Measurements from ENCODE around the gene SLC26A1.

Gene SLC26A1

GRCh38 chr4:964346-965025, 28.7 kb downstream of the SLC26A1 start:
- no peak for DNase-seq (ENCODE audit: low read depth)

- DNase-seq (ENCODE audit: low read depth) = no peak
Measured at GRCh38 chr4:963276-964225, 29.7 kb downstream of the SLC26A1 start.

DNA sequence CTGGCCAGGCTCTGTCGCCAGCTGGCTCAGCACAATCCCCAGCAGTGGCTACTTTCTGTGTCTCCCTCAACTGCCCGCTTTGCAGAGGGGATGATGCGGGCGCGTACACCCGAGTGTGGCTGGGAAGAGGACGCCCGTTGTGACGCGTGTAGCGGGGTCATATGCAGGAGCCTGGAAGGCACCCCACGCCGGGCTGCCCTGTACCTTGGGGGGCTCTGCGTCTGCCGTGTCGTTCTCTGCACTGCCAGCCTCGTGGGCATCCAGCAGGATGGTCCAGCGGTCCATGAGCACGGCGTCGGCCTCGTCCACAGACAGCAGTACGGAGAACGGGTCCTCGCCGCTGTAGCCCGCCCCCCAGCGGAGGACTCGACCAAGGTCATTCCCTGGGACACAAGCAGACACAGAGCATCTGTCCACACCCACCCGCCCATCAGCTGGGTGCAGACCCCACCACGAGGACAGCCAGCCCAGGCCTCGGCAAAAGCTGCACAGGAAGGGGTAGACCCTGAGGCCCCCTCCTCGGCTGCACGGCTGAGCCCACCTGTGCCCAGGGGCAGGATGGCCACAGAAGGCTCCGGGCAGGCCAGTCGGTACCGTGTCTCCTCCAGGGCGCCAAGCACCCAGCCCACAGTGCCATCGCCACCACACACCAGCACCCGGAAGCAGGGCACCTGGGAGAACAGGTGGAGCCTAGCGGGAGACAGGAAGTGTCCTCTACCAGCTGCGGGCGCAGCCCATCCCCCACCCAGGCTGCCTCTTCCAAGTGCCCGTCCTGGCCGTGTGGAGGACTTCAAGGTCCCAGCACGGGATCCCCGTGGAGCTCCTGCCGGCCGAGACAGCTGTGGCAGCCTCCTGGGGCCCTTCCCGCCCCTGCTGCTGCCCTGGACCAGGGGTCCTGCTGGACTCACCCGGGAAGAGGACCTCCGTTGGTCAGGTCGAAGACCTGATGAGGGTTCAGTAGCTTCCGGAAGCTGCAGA, 30.7 kb downstream of the SLC26A1 start:
- no peak for DNase-seq (ENCODE audit: low read depth)

DNA sequence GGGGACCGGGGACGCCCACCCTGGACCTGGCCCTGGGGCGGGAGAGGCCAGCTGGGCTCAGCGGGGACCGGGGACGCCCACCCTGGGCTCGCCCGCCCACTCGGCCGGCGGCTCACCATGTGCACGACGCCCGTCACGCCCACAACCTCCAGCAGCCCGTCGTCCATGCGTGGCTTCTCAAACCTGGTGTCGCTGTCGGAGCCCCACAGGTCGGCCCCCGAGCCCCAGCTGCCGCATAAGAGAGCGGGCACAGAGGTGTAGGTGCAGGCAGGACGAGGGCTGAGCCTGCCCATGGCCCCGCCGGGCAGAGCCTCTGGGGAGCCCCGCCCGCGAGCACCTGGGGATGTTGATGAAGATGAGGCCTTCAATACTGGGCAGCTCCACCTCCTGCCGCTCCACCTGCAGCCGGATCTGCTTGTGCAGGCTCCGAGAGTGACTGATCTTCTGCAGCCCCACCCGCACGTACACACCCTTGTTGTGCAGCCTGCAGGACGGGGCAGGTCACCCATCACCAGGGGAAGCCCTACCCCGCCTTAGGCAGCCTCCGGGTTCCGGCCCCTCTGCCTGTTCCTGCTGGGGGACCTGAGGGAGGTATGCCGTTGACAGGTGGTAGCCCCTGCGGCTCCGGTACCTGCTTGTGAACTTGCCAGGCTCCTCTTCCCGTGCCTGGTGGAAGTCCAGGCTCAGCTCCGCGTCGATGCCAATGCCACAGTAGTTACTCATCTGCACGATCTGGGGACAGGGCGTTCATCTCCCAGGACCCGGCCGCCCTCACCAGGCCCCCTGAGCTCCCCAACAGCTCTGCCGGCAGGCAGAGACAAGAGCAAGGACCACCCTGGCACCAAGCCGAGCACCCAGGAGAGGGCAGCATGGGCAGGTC, 31.6 kb downstream of the SLC26A1 start:
- no peak for DNase-seq (ENCODE audit: low read depth)

DNA sequence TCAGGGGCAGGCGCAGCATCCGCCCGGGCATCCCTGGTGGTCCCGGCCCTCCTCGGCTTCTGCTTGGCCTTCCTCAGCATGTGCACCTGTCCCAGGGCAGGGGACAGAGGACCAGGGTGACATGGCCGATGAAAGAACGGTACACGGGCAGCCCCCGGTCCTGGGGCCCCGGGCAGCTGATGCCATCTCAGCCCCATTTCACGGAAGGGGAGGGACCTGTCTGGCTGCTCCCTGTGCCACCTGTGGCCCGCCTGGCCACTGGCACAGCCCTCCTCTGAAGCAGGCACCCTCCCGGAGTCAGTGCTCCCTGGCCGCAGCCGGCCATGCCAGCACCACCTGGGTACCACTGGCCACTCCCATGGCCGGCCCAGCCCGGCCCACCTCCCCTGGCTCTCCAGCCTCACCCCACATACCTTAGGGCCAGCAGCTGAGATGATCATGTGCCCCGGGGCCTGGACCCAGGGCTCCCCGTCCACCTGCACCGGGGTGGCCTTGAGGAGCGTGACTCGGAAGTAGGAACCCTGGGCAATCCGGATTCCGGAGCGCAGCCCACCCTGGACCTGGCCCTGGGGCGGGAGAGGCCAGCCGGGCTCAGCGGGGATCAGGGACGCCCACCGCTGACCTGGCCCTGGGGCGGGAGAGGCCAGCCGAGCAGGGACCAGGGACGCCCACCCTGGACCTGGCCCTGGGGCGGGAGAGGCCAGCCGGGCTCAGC, 32.4 kb downstream of the SLC26A1 start:
- DNase-seq (ENCODE audit: low read depth) = no peak

DNA sequence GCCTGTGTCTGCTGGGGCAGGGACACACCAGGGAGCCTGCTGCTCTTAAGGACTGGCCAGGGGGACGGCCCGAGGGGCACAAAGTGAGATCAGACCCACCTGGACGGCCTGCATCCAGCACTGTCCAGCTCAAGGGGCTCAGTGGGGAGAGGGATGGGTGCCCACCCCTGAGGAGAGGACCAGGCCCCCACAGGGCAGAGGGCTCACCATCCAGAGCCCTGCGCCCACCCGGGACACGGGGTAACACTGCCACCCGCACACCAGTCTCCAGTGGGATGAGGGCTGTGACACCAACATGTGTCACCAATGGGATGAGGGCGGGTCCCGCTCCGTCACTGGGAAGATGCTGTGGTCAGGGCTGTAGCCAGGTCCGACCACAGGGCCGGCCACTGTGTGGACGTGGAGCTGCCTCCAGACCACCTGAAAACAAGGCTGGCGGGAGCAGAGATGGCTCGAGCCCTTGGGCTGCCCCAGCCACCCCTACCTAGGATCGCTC, 33.0 kb downstream of the SLC26A1 start:
- DNase-seq (ENCODE audit: low read depth) = no peak

DNA sequence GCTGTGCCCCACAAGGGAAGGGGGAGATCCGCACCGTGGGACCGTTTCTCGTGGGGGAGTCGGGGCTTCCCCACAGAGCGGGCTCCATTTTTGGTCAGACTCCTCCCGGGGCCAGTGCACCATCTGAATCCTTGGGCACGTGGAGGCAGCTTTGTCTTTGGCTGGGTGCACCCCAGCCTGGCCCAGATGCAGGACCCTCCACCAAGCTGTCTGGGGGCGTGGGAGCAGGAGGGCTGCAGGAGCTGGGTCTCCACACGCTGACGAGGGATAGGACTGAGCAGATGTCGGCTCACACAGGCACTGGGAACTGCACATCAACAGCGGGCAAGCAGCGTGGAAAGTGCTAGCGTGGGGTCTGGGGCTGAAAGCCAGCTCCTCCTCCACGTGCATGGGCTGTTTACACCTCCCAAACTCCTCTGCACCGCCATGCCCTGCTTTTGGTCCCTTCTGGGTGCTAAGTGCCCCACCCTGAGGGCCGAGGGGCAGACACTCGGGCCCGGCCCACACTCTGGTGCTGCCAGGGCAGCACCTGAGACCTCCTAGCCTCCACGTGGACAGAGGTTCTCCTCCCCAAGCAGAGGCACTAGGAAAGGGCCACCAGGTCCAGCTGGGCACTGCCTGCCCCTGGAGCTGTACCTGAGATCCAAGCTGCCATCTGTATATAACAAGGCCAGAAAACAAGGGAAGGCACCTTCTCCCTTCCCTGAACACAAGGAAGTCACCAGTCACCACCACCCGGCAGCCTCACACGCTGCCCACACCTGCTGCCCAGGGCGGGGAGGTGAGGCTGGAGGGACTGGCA, 33.7 kb downstream of the SLC26A1 start:
- no peak for DNase-seq (ENCODE audit: low read depth)

DNA sequence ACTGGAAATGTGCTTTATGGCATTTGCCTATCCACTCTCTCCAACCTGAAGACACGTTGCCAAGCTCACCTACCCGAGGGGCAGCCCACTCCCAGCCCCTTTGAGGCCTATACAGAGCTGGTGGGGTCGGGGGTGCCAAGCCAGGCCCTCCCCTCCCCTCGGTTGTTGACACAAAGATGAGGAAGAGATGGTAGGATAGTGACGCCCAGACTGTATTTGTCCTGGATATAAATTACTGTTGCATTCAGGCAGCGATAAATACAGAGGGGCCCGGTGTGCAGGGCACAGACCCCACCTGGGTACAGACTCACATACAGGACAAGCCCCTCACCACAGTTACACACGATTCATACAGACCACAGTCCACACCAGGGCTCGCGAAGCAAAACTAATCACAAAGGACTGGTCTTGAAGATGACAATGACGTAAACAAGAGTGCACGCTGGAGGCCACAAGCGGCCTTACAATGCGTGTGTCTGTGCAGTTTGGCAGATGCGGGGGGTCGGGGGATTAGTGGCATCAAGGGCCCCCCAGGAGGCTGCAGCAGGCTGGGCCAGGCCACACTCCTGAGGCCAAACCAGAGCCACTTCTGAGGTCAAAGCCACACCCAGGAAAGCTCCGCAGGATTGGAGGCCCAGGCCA, 34.4 kb downstream of the SLC26A1 start:
- no peak for DNase-seq (ENCODE audit: low read depth)

GRCh38 chr4:958314-958665, 34.9 kb downstream of the SLC26A1 start:
- no peak for DNase-seq (ENCODE audit: low read depth)

DNA sequence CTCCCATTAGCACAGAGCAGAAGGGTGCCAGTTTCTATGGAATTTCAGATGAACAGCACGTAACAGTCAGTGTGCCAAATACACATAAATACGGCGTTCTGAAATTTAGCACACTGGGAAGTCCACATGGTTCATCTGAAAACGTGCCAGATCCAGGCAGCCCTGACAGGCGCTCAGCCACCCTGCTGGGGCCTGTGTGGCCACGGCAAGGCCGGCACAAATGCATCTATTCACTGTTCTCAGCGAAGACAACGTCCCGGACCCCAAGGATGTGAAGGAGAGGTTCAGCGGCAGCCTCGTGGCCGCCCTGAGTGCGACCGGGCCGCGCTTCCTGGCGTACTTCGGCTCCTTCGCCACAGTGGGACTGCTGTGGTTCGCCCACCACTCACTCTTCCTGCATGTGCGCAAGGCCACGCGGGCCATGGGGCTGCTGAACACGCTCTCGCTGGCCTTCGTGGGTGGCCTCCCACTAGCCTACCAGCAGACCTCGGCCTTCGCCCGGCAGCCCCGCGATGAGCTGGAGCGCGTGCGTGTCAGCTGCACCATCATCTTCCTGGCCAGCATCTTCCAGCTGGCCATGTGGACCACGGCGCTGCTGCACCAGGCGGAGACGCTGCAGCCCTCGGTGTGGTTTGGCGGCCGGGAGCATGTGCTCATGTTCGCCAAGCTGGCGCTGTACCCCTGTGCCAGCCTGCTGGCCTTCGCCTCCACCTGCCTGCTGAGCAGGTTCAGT, 35.5 kb downstream of the SLC26A1 start:
- DNase-seq (ENCODE audit: low read depth) = no peak

GRCh38 chr4:957231-957580, 36.0 kb downstream of the SLC26A1 start:
- no peak for DNase-seq (ENCODE audit: low read depth)

DNA sequence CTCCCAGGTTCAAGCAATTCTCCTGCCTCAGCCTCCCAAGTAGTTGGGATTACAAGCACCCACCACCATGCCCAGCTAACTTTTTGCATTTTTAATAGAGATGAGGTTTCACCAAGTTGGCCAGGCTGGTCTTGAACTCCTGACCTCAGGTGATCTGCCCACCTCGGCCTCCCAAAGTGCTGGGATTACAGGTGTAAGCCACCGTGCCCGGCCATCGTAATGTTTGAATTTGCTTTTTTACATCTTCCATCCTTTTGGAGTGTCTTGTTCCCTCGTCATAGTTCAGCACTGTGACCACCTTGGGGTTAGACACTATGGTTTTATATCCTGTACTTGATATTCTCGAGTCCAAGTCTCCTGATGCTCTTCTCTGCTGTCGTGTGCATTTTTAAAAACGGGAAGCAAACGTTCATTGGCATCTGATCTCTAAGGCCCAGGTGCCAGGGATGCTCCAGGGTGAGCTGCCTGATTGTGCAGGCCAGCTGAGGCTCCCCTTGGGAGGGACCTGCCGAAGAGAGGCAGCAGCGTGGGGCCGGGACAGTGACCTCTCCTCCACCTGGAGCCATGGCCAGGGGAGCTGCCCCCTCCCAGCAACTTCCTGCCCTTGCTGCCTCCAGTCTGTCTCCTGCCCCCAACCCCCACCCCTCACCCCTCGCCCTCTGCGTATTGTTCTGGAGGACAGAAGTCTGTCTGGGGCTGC, 36.5 kb downstream of the SLC26A1 start:
- DNase-seq (ENCODE audit: low read depth) = no peak

DNA sequence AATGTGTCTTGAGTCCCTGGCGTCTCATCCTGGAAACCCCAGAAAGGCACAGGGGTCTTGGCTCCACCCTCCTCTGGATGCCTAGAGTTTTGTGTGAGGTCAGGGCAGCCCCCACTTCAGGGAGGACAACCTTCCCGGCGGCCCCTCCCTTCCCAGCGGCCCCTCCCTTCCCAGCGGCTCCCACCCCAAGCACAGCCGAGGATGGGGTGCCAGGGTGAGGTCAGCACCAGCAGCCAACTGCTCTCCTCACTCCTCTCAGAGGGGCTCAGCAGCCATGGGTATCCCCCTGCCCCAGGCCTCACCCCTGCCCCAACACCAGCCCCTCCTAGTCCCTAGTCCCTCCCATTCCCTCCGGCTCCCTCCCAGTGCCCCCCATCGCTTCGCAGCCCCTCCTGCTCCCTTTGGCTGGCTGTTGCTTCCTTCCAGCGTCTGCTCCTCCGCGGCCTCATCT, 37.2 kb downstream of the SLC26A1 start:
- DNase-seq (ENCODE audit: low read depth) = no peak

DNA sequence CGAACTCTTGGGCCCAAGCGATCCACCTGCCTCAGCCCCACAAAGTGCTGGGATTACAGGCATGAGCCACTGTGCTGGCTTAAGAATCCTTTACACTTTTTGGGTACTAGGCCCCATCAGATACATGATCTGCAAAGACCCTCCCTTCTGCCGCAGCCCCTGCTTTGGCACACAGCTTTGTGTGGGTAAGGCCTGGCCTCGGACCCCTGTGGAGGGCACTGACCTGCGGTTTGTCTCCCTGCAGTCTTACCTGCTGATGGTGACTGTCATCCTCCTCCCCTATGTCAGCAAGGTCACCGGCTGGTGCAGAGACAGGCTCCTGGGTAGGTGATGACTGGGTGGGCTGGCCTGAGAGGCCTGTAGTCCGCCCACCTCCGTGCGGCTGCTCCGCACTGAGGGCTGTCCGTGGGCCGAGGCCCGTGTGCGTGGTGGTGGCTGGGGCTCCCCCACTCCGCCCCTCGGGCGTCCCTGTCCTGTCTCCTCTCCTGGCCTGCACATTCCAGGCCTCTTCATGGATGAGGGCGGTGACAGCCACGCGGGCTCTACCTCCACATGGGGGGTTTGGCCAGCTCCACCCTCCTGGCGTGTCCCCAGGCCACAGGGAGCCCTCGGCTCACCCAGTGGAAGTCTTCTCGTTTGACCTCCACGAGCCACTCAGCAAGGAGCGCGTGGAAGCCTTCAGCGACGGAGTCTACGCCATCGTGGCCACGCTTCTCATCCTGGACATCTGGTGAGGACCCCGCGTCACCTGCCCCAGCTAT, 37.9 kb downstream of the SLC26A1 start:
- no peak for DNase-seq (ENCODE audit: low read depth)

GRCh38 chr4:954211-955020, 38.8 kb downstream of the SLC26A1 start:
- DNase-seq (ENCODE audit: low read depth) = no peak

- DNase-seq (ENCODE audit: low read depth) = no peak
Measured at GRCh38 chr4:953574-953915, 39.7 kb downstream of the SLC26A1 start.

Data from T-helper 22 cell (primary cell).